ENCODE data around the gene NWD2. TPM values are rescaled to one million over a fixed set of nuclear protein-coding genes. Genes with fewer than 3 reads are reported as not detected.

Gene NWD2, protein sequence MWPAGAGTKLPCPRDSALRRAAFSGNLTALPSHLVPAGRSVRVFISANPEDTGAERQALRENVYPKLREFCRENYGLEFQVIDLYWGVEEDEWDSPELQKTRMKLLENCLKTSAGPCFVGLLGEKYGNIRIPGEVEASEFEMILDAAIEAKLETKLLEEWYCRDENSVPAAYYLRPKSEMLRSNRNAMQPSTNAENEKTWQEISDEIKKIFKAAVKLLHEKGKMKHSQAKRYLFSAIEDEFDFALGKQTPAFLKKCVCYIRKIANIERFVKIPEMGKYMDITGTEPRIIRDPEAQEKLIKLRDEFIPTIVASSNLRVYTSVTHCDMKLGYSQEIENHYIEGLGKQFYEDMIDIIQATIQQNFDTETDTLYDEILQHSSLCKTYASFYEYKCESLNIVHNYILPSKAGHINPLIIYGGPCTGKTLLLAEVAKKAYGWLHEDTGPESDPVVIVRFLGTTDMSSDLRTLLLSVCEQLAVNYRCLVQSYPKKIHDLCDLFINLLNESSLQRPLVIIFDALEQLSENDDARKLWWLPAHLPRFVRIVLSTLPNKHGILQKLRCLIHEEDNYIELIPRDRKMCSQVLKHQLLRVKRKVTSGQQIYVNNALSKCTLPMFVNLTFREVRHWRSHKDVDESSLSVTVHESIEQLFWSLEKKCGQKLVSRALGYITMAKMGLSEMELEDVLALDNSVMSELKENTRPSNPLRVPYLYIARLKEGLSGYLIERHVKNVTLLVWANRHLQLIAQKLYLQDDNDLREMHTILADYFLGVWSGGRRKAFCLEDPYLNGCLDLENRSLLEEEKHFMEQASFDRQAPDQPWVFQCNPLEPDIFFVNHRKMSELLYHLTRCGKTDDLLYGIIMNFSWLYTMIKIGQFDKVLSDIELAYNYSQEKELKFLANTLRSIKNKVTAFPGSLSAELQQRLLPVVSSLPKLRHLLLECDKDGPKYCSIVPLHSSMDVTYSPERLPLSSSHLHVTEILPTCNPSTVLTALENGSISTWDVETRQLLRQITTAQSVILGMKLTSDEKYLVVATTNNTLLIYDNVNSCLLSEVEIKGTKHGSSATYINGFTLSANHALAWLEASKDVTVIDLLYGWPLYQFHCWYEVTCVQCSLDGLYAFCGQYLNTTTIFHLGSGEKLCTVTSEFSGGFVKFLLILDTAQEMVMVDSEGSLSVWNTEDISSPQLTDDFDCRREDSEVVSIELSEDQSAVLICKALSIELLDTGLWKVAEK (N-terminal part only)
- not detected in 2 replicates for total RNA-seq

DNA sequence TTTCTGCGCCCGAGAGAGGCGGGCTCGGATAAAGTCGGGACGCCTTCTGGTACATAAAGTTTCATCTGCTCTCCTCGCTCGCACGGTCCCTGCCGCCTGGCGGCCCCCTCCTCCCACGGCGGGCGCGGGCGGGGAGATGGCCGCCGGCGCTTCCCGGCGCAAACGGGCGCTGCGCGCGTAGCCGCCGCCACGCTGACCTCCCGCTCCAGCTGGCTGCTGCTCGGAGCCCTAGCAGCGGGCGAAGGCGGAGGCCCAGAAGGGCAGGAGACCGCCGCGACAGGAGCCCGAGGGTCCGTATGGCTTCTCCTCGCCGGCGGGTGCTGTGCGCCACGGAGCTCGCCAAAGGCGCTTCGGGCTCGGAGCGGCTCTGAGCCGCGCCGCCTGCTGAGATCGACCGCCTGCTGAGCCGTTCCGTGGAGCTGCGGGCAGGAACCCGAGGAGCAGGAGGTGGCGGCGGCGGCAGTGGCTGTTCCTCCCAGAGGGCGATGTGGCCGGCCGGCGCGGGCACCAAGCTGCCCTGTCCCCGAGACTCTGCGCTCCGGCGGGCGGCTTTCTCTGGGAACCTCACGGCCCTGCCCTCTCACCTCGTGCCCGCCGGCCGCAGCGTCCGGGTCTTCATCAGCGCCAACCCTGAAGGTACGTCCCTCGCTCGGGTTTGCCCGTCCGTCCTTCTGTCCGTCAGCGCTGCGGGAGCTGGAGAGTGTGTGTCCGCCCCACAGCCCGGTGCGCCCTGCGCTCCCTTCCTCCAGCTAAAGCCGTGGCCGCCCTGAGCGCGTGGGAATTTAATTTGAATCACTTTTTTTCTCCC lies at the start of gene NWD2:
NWD2 (plus strand) TSS at position 161 of the 808 bp plus-strand sequence; CDS start at position 486, 325 bp downstream.

